ENCODE results near the gene FBXW12. TPM values are rescaled to one million over a fixed set of nuclear protein-coding genes. Genes with fewer than 3 reads are reported as not detected.
"Not testable (repeated sequence)": the region's sequence is repeated elsewhere in the genome, so short reads cannot be mapped to it uniquely, and the experiment has no call there.

Gene FBXW12
- total RNA-seq (under 1 TPM in 2 of 7 donors, not detected in 5; 0.33 to 0.42 TPM), polyA plus RNA-seq (not detected)
- long read RNA-seq, donor 1: 0 reads
- long read RNA-seq, donor 2: 0 reads

- Histone ChIP-seq H3K4me3 (no peak within 1 kb of the TSS), H3K27ac (peak within 1 kb of the TSS in 3 of 8 donors; percentile 6 to 39 (median 35)), H3K4me1 (peaks cover 0 to 25% (median 9%) of the 10 kb centered on the region in 6 donors), H3K27me3 (replicated peaks in 1 of 7) (no peaks in the 10 kb centered on the region), H3K9me3 (no peaks in the 10 kb centered on the region), H3K36me3 (no peaks in the 10 kb centered on the region)
- DNase-seq: no peak
- WGBS, 5 donors: 87 to 93% (median 90%) methylated on average over 11 of the region's 11 CpGs
- intact Hi-C loops (cut with DNase I; ENCODE audit: low total_unique reads): no loop called here
- TF ChIP-seq POLR2A (IDR thresholded peaks at IDR 0.05): no peak
- no peak for TF ChIP-seq POLR2AphosphoS5 (IDR thresholded peaks at IDR 0.05)
- no peak for TF ChIP-seq CTCF (IDR thresholded peaks at IDR 0.05 in 8 of 11, conservative IDR thresholded peaks at IDR 0.05 in 3 of 11)
Measured at GRCh38 chr3:48371651-48372376, at the start of gene FBXW12. FBXW12 (plus strand) TSS chr3:48372219; CDS start chr3:48372768, 549 bp downstream.

GRCh38 chr3:48331706-48332435 is 40.1 kb upstream of the FBXW12 start:
- 78 to 96% (median 92%) methylated on average over 9 to 10 of the region's 10 CpGs for WGBS, 5 donors
- H3K36me3 ChIP-seq; intact Hi-C loops (cut with DNase I; ENCODE audit: low total_unique reads); H3K27ac ChIP-seq; H3K4me3 ChIP-seq; DNase-seq; H3K9me3 ChIP-seq: not testable (repeated sequence)
- Histone ChIP-seq H3K4me1 (peaks cover 0 to 15% (median 0%) of the 10 kb centered on the region in 6 donors), H3K27me3 (replicated peaks in 1 of 7) (peaks cover 0 to 12% (median 0%) of the 10 kb centered on the region in 7 donors)

- WGBS, 5 donors: 42 to 71% (median 59%) methylated on average over 15 of the region's 15 CpGs
- H3K9me3 ChIP-seq; H3K4me3 ChIP-seq; DNase-seq; H3K36me3 ChIP-seq; intact Hi-C loops (cut with DNase I; ENCODE audit: low total_unique reads): not testable (repeated sequence)
- Histone ChIP-seq H3K27ac (peak within 1 kb of the TSS in 6 of 8 donors; percentile 15 to 77 (median 54)), H3K27me3 (replicated peaks in 1 of 7) (peaks cover 0 to 20% (median 0%) of the 10 kb centered on the region in 7 donors), H3K4me1 (peaks cover 0 to 15% (median 0%) of the 10 kb centered on the region in 6 donors)
Measured at GRCh38 chr3:48333346-48334245, 38.4 kb upstream of the FBXW12 start, which contains the start of gene SPINK8. SPINK8 (minus strand) TSS chr3:48333661; CDS start chr3:48328341, 5,320 bp downstream.

- peak overlapping the region in 1 of 8 donors; percentile 32 for H3K4me3 ChIP-seq
- H3K9me3 ChIP-seq: peaks cover 0 to 3% (median 0%) of the 10 kb centered on the region in 8 donors
- H3K27ac ChIP-seq: peak overlapping the region in 4 of 8 donors; percentile 11 to 77 (median 72)
- H3K36me3 ChIP-seq: no peaks in the 10 kb centered on the region
- H3K4me1 ChIP-seq: peaks cover 0 to 15% (median 0%) of the 10 kb centered on the region in 6 donors
- TF ChIP-seq POLR2A (IDR thresholded peaks at IDR 0.05): no peak
- no peak for TF ChIP-seq POLR2AphosphoS5 (IDR thresholded peaks at IDR 0.05)
- no peak for TF ChIP-seq CTCF (IDR thresholded peaks at IDR 0.05 in 8 of 11, conservative IDR thresholded peaks at IDR 0.05 in 3 of 11)
- intact Hi-C loops (cut with DNase I; ENCODE audit: low total_unique reads): no loop called here
- no peak for DNase-seq
- peaks cover 0 to 20% (median 0%) of the 10 kb centered on the region in 7 donors for H3K27me3 ChIP-seq (replicated peaks in 1 of 7)
- 77 to 87% (median 78%) methylated on average over 3 of the region's 3 CpGs for WGBS, 5 donors
Measured at GRCh38 chr3:48334605-48335004, 37.4 kb upstream of the FBXW12 start.

- H3K9me3 ChIP-seq; intact Hi-C loops (cut with DNase I; ENCODE audit: low total_unique reads); H3K36me3 ChIP-seq: not testable (repeated sequence)
- Histone ChIP-seq H3K27me3 (replicated peaks in 1 of 7) (peaks cover 0 to 20% (median 0%) of the 10 kb centered on the region in 7 donors), H3K4me3 (peak overlapping the region in 1 of 8 donors; percentile 32), H3K4me1 (peaks cover 0 to 15% (median 0%) of the 10 kb centered on the region in 6 donors), H3K27ac (peak overlapping the region in 5 of 8 donors; percentile 11 to 77 (median 68))
- 22 to 70% (median 43%) methylated on average over 9 of the region's 9 CpGs for WGBS, 5 donors
- peak; percentile 77 for DNase-seq
Measured at GRCh38 chr3:48335286-48335685, 36.7 kb upstream of the FBXW12 start.

- H3K9me3 ChIP-seq; H3K4me3 ChIP-seq; H3K27ac ChIP-seq; intact Hi-C loops (cut with DNase I; ENCODE audit: low total_unique reads); H3K36me3 ChIP-seq; DNase-seq: not testable (repeated sequence)
- Histone ChIP-seq H3K4me1 (peaks cover 0 to 15% (median 0%) of the 10 kb centered on the region in 6 donors), H3K27me3 (replicated peaks in 1 of 7) (peaks cover 0 to 20% (median 0%) of the 10 kb centered on the region in 7 donors)
- 81 to 91% (median 86%) methylated on average over 5 of the region's 5 CpGs for WGBS, 5 donors
Measured at GRCh38 chr3:48337536-48337935, 34.5 kb upstream of the FBXW12 start.
